IMR-90 (cell line): Measurements from ENCODE around the gene ZNHIT2. TPM values are rescaled to one million over a fixed set of nuclear protein-coding genes. Genes with fewer than 3 reads are reported as not detected.

Experiments used
- ATAC-seq: fragments of 200-7000 bp; cut with Tn5 transposase; 2 replicates; pipeline ENCODE4 v1.9.1; 2020; ENCODE audit warnings: low read depth, mild to moderate bottlenecking, moderate library complexity
- BruUV-seq: library from RNA; stranded (reverse); fragments of 400-500 nt; replicated peaks from 2 replicates; lab custom pipeline; 2021; lab: Mats Ljungman, UMichigan
- CTCF ChIA-PET: fragments of 300-600 bp; formaldehyde crosslinking; extraction: SDS; loops from one replicate; lab custom pipeline; 2021; ENCODE audit warnings: antibody characterized with exemption; lab: Yijun Ruan, JAX
- POLR2A ChIA-PET: fragments of 300-600 bp; sonication (Branson Sonifier 250); formaldehyde crosslinking; loops from one replicate; lab custom pipeline; 2022; ENCODE audit warnings: antibody characterized with exemption; ENCODE audit not compliant: unreplicated experiment; lab: Charles Lee
- DNase-seq: peaks from one replicate; pipeline ENCODE4 v3.0.0; 2013
- H2AFZ ChIP-seq: replicated peaks from 2 replicates; pipeline ENCODE3; 2013; ENCODE audit warnings: low read length, mild to moderate bottlenecking; ENCODE audit not compliant: poor library complexity
- H2AK5ac ChIP-seq: 2 replicates; pipeline ENCODE4 v1.6.1; 2013; ENCODE audit warnings: low read depth, low read length, inconsistent platforms
- H2AK9ac ChIP-seq: replicated peaks from 2 replicates; pipeline ENCODE3; 2013; ENCODE audit warnings: mild to moderate bottlenecking, low read depth, low read length, moderate library complexity; ENCODE audit not compliant: poor library complexity
- H2BK120ac ChIP-seq: 2 replicates; pipeline ENCODE4 v1.6.1; 2013; ENCODE audit warnings: low read depth, low read length, inconsistent platforms
- H2BK15ac ChIP-seq: 3 replicates; pipeline ENCODE4 v1.6.1; 2013; ENCODE audit warnings: low read depth, low read length, inconsistent platforms
- H2BK20ac ChIP-seq: 2 replicates; pipeline ENCODE4 v1.6.1; 2013; ENCODE audit warnings: low read depth, mild to moderate bottlenecking, inconsistent platforms, low read length, moderate library complexity
- H2BK5ac ChIP-seq: 2 replicates; pipeline ENCODE4 v1.6.1; 2013; ENCODE audit warnings: mild to moderate bottlenecking, low read depth, low read length, inconsistent platforms; ENCODE audit not compliant: poor library complexity, severe bottlenecking
- H3K14ac ChIP-seq: replicated peaks from 2 replicates; pipeline ENCODE4 v1.6.1; 2013; ENCODE audit warnings: low read depth, low read length, inconsistent platforms
- H3K18ac ChIP-seq: 2 replicates; pipeline ENCODE4 v1.6.1; 2013; ENCODE audit warnings: low read depth, low read length, control low read depth
- H3K23ac ChIP-seq: 2 replicates; pipeline ENCODE4 v1.6.1; 2013; ENCODE audit warnings: low read depth, low read length, inconsistent platforms
- H3K27ac ChIP-seq: 2 replicates; pipeline ENCODE4 v1.5.1; 2013; ENCODE audit warnings: mild to moderate bottlenecking, control low read depth, low read length; ENCODE audit not compliant: insufficient read depth
- H3K27me3 ChIP-seq: 2 replicates; pipeline ENCODE4 v1.6.1; 2013; ENCODE audit warnings: low read length; ENCODE audit not compliant: control insufficient read depth, insufficient read depth
- H3K36me3 ChIP-seq: 2 replicates; pipeline ENCODE4 v1.6.1; 2013; ENCODE audit warnings: low read length, mixed read lengths; ENCODE audit not compliant: control insufficient read depth, insufficient read depth
- H3K4ac ChIP-seq: 2 replicates; pipeline ENCODE4 v1.6.1; 2013; ENCODE audit warnings: low read depth, low read length, inconsistent platforms
- H3K4me1 ChIP-seq: 2 replicates; pipeline ENCODE4 v1.6.1; 2013; ENCODE audit warnings: low read length, mixed read lengths; ENCODE audit not compliant: control insufficient read depth, insufficient read depth
- H3K4me2 ChIP-seq: 2 replicates; pipeline ENCODE4 v1.6.1; 2013; ENCODE audit warnings: low read depth, mild to moderate bottlenecking, control low read depth, low read length, moderate library complexity
- H3K4me3 ChIP-seq: 2 replicates; pipeline ENCODE4 v1.5.1; 2013; ENCODE audit warnings: low read depth, mild to moderate bottlenecking, control low read depth, low read length, moderate library complexity; ENCODE audit not compliant: insufficient read depth
- H3K56ac ChIP-seq: 2 replicates; pipeline ENCODE4 v1.6.1; 2013; ENCODE audit warnings: low read length, inconsistent platforms; ENCODE audit not compliant: insufficient read depth; ENCODE audit errors: extremely low read depth
- H3K79me1 ChIP-seq, 2 experiments: 2 replicates each; pipeline ENCODE4 v1.6.1; 2013; ENCODE audit warnings: low read length in 2 of 2, inconsistent platforms in 1 of 2, low read depth in 1 of 2
- H3K9ac ChIP-seq: 2 replicates; pipeline ENCODE4 v1.6.1; 2013; ENCODE audit warnings: low read depth, low read length, control low read depth
- H3K9me1 ChIP-seq: 2 replicates; pipeline ENCODE4 v1.6.1; 2013; ENCODE audit warnings: low read length, inconsistent platforms; ENCODE audit not compliant: insufficient read depth
- H3K9me3 ChIP-seq: 2 replicates; pipeline ENCODE4 v1.6.1; 2013; ENCODE audit warnings: low read length; ENCODE audit not compliant: control insufficient read depth, insufficient read depth
- H4K20me1 ChIP-seq: 2 replicates; pipeline ENCODE4 v1.6.1; 2013; ENCODE audit warnings: low read length, inconsistent platforms; ENCODE audit not compliant: insufficient read depth
- H4K5ac ChIP-seq: 2 replicates; pipeline ENCODE4 v1.6.1; 2013; ENCODE audit warnings: mild to moderate bottlenecking, low read depth, low read length, control low read depth
- H4K8ac ChIP-seq, 2 experiments: 2 replicates each; pipeline ENCODE4 v1.6.1; 2013; ENCODE audit warnings: low read depth in 2 of 2, low read length in 2 of 2, control low read depth in 1 of 2, inconsistent platforms in 1 of 2
- H4K91ac ChIP-seq: 2 replicates; pipeline ENCODE4 v1.6.1; 2013; ENCODE audit warnings: low read depth, low read length, inconsistent platforms; ENCODE audit not compliant: insufficient read depth
- BHLHE40 ChIP-seq: fragments of 150-350 bp; IDR thresholded peaks from 2 replicates; pipeline ENCODE4 v1.6.1; 2016; ENCODE audit warnings: mild to moderate bottlenecking, low read depth, low read length
- CEBPB ChIP-seq: IDR thresholded peaks from 2 replicates; pipeline ENCODE4 v1.6.1; 2012; ENCODE audit warnings: low read depth, low read length, improper control_type of control experiment
- CHD1 ChIP-seq: IDR thresholded peaks from 2 replicates; pipeline ENCODE4 v1.6.1; 2012; ENCODE audit warnings: low read depth, low read length, improper control_type of control experiment
- FOS ChIP-seq: fragments of 150-350 bp; IDR thresholded peaks from 2 replicates; pipeline ENCODE4 v1.6.1; 2016; ENCODE audit warnings: low read depth, low read length
- MAZ ChIP-seq: IDR thresholded peaks from 2 replicates; pipeline ENCODE4 v1.6.1; 2012; ENCODE audit warnings: low read depth, mild to moderate bottlenecking, low read length, improper control_type of control experiment, moderate library complexity, borderline replicate concordance
- MXI1 ChIP-seq: IDR thresholded peaks from 2 replicates; pipeline ENCODE4 v1.6.1; 2012; ENCODE audit warnings: low read depth, mild to moderate bottlenecking, low read length, moderate library complexity, borderline replicate concordance
- NFE2L2 ChIP-seq: fragments of 150-350 bp; IDR thresholded peaks from 2 replicates; pipeline ENCODE4 v1.6.1; 2016; ENCODE audit warnings: low read depth, mild to moderate bottlenecking, low read length
- POLR2A ChIP-seq: IDR thresholded peaks from 2 replicates; pipeline ENCODE4 v1.6.1; 2012; ENCODE audit warnings: mild to moderate bottlenecking, low read depth, low read length
- RAD21 ChIP-seq: IDR thresholded peaks from 2 replicates; pipeline ENCODE4 v1.6.1; 2012; ENCODE audit warnings: low read length, improper control_type of control experiment
- RCOR1 ChIP-seq: IDR thresholded peaks from 2 replicates; pipeline ENCODE4 v1.6.1; 2012; ENCODE audit warnings: mild to moderate bottlenecking, low read length, improper control_type of control experiment; ENCODE audit not compliant: insufficient replicate concordance
- RFX5 ChIP-seq: IDR thresholded peaks from 2 replicates; pipeline ENCODE4 v1.8.0; 2012; ENCODE audit warnings: low read depth, mild to moderate bottlenecking, low read length, moderate library complexity
- SMC3 ChIP-seq: fragments of 150-350 bp; IDR thresholded peaks from 2 replicates; pipeline ENCODE4 v1.6.1; 2016; ENCODE audit warnings: low read depth, mild to moderate bottlenecking, antibody characterized with exemption, low read length, moderate library complexity
- dilution Hi-C: fragments of 300-500 bp; cut with HindIII; formaldehyde crosslinking; loops from one replicate; pipeline ENCODE4 v1.14.3; 2018; ENCODE audit warnings: low sequenced_read_pairs; ENCODE audit not compliant: unreplicated experiment
- in situ Hi-C: fragments of 300-500 bp; cut with MboI; formaldehyde crosslinking; loops from 3 replicates; pipeline ENCODE4 v1.14.3; 2019; ENCODE audit warnings: low sequenced_read_pairs, inconsistent platforms, mixed read lengths
- intact Hi-C: fragments of 100-400 bp; cut with micrococcal nuclease; formaldehyde crosslinking; loops from 2 replicates; pipeline ENCODE4 v1.10.0; 2022
- polyA plus RNA-seq, 3 experiments: library from polyadenylated mRNA; depleted of rRNA; stranded (reverse); fragments of >200 nt; gene quantifications; 2 replicates each; pipeline ENCODE4 v1.2.3, GENCODE V29; 2012; ENCODE audit warnings: low replicate concordance in 1 of 3
- total RNA-seq: library from RNA; depleted of rRNA; stranded (reverse); fragments of >200 nt; gene quantifications from 2 replicates; pipeline ENCODE4 v1.2.3, GENCODE V29; 2012
- TF ChIP-seq, protein P1 (sequence below): conservative IDR thresholded peaks from 2 replicates; pipeline ENCODE4 v1.5.1; 2012; ENCODE audit warnings: mild to moderate bottlenecking, low read depth, low read length, improper control_type of control experiment
- TF ChIP-seq, protein P2 (sequence below): fragments of 150-350 bp; IDR thresholded peaks from 2 replicates; pipeline ENCODE4 v1.6.1; 2017; ENCODE audit warnings: mild to moderate bottlenecking, antibody characterized with exemption, low read length, low read depth
- TF ChIP-seq, protein P3 (sequence below): fragments of 150-350 bp; IDR thresholded peaks from 2 replicates; pipeline ENCODE4 v1.6.1; 2016; ENCODE audit warnings: low read depth, mild to moderate bottlenecking, low read length, moderate library complexity, borderline replicate concordance

Gene ZNHIT2
- total and polyA plus RNA-seq, 2 of the 4 experiments (the other 2 are of a cell fraction), result 3.9 to 5.9 TPM

DNA sequence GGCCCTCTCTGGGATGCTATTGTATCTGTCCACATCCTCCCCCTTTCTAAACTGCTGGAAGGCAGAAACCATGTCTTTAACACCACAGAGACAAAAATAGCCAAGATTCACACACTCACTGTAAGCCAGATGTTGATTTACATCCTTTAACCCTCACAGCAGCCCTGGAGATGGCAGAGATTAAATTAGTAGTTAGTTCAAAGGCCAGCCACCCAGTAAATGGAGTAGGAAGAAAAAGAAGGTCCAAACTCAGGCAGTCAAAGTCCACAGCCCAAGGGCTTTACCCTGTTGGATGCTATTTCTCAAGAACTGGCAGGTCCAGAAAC lies 2.1 kb upstream of the ZNHIT2 start:
- H3K56ac ChIP-seq, result no peak overlapping the region
- peaks cover 27 to 71% of the 10 kb centered on the region in 2 experiments for H3K79me1 ChIP-seq
- no peak overlapping the region for H2AK5ac ChIP-seq
- in situ Hi-C loops (no loop called here), intact Hi-C loops (no loop called here), dilution Hi-C loops (no loop called here)
- no peak overlapping the region for H3K27ac ChIP-seq
- BruUV-seq, result no TSS peak
- H4K8ac ChIP-seq, result no peak overlapping the region
- H2BK15ac ChIP-seq, result no peak overlapping the region
- no peaks in the 10 kb centered on the region for H4K20me1 ChIP-seq
- H3K27me3 ChIP-seq, result no peaks in the 10 kb centered on the region
- no peak overlapping the region for H2AK9ac ChIP-seq
- ChIA-PET POLR2A (interaction anchor here (0.6 kb wide), 1 partner anchor 343 kb away, joined by 3 read pairs; no protein-coding TSS in a partner anchor), CTCF (no interaction called here)
- no peak overlapping the region for H3K23ac ChIP-seq
- DNase-seq, result no peak
- peaks cover 7% of the 10 kb centered on the region for H3K4me1 ChIP-seq
- no peak overlapping the region for H3K4me2 ChIP-seq
- TF ChIP-seq MXI1 (no peak), MAZ (no peak), RFX5 (no peak), POLR2A (no peak), FOS (no peak), RAD21 (no peak), BHLHE40 (no peak), RCOR1 (no peak), CEBPB (no peak), NFE2L2 (no peak), SMC3 (no peak), CHD1 (no peak)
- TF ChIP-seq, protein P1, sequence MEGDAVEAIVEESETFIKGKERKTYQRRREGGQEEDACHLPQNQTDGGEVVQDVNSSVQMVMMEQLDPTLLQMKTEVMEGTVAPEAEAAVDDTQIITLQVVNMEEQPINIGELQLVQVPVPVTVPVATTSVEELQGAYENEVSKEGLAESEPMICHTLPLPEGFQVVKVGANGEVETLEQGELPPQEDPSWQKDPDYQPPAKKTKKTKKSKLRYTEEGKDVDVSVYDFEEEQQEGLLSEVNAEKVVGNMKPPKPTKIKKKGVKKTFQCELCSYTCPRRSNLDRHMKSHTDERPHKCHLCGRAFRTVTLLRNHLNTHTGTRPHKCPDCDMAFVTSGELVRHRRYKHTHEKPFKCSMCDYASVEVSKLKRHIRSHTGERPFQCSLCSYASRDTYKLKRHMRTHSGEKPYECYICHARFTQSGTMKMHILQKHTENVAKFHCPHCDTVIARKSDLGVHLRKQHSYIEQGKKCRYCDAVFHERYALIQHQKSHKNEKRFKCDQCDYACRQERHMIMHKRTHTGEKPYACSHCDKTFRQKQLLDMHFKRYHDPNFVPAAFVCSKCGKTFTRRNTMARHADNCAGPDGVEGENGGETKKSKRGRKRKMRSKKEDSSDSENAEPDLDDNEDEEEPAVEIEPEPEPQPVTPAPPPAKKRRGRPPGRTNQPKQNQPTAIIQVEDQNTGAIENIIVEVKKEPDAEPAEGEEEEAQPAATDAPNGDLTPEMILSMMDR, result no peak
- TF ChIP-seq, protein P2, sequence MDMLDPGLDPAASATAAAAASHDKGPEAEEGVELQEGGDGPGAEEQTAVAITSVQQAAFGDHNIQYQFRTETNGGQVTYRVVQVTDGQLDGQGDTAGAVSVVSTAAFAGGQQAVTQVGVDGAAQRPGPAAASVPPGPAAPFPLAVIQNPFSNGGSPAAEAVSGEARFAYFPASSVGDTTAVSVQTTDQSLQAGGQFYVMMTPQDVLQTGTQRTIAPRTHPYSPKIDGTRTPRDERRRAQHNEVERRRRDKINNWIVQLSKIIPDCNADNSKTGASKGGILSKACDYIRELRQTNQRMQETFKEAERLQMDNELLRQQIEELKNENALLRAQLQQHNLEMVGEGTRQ, result no peak
- TF ChIP-seq, protein P3, sequence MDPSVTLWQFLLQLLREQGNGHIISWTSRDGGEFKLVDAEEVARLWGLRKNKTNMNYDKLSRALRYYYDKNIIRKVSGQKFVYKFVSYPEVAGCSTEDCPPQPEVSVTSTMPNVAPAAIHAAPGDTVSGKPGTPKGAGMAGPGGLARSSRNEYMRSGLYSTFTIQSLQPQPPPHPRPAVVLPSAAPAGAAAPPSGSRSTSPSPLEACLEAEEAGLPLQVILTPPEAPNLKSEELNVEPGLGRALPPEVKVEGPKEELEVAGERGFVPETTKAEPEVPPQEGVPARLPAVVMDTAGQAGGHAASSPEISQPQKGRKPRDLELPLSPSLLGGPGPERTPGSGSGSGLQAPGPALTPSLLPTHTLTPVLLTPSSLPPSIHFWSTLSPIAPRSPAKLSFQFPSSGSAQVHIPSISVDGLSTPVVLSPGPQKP, result no peak
- peaks cover 23% of the 10 kb centered on the region for H3K36me3 ChIP-seq
- no peak overlapping the region for H4K91ac ChIP-seq
- no peak overlapping the region for H4K5ac ChIP-seq
- no peak overlapping the region for H3K9ac ChIP-seq
- H3K4me3 ChIP-seq, result no peak overlapping the region
- no peaks in the 10 kb centered on the region for H3K9me3 ChIP-seq
- no peak overlapping the region for H2AFZ ChIP-seq
- no peak overlapping the region for H2BK120ac ChIP-seq
- H3K14ac ChIP-seq, result no peak overlapping the region
- no peak overlapping the region for H3K18ac ChIP-seq
- H3K9me1 ChIP-seq, result 0 out of 2 replicates have a peak, but pooled peaks cover 2% of the 10 kb centered on the region
- no peak for ATAC-seq
- no peak overlapping the region for H2BK20ac ChIP-seq
- no peak overlapping the region for H3K4ac ChIP-seq
- no peak overlapping the region for H2BK5ac ChIP-seq
